Keratinocyte (primary cell): ENCODE measurements around the gene C2CD3. TPM values are rescaled to one million over a fixed set of nuclear protein-coding genes. Genes with fewer than 3 reads are reported as not detected.

Experiments
- DNase-seq: peaks from one replicate; pipeline ENCODE4 v3.0.0-alpha.2; 2011; ENCODE audit warnings: low read depth, missing footprints, low spot score
- FAIRE-seq: peaks from 2 replicates; lab custom pipeline; 2011; peaks lifted over from hg19 to GRCh38; lab: Jason Lieb, UNC
- H2AFZ ChIP-seq: 2 replicates; pipeline ENCODE4 v1.6.0; 2012; ENCODE audit warnings: low read length, control low read depth, inconsistent platforms; ENCODE audit not compliant: control insufficient read depth
- H3K27ac ChIP-seq: 2 replicates; pipeline ENCODE4 v1.5.1; 2011; ENCODE audit warnings: low read length; ENCODE audit not compliant: control insufficient read depth, insufficient read depth
- H3K27me3 ChIP-seq: 3 replicates; pipeline ENCODE4 v1.6.0; 2011; ENCODE audit warnings: low read length; ENCODE audit not compliant: control insufficient read depth, insufficient read depth; ENCODE audit errors: extremely low read depth
- H3K36me3 ChIP-seq, 2 experiments: 2 replicates in 1 of 2; 3 replicates in 1 of 2; pipeline ENCODE4 v1.5.1; 2011; ENCODE audit warnings: low read length in 2 of 2, mild to moderate bottlenecking in 1 of 2; ENCODE audit not compliant: control insufficient read depth in 2 of 2, insufficient read depth in 2 of 2; ENCODE audit errors: extremely low read depth in 1 of 2
- H3K4me1 ChIP-seq: 3 replicates; pipeline ENCODE4 v1.5.1; 2011; ENCODE audit warnings: low read length; ENCODE audit not compliant: control insufficient read depth, insufficient read depth; ENCODE audit errors: extremely low read depth
- H3K4me2 ChIP-seq: 3 replicates; pipeline ENCODE4 v1.6.0; 2011; ENCODE audit warnings: low read depth, low read length; ENCODE audit not compliant: control insufficient read depth, insufficient read depth; ENCODE audit errors: extremely low read depth
- H3K4me3 ChIP-seq, 3 experiments: fragments of 200-600 bp in 1 of 3; sonication (generic) in 1 of 3; 2 replicates in 2 of 3; 3 replicates in 1 of 3; pipeline ENCODE4 v1.5.1; 2011 to 2016; ENCODE audit warnings: low read length in 3 of 3, mild to moderate bottlenecking in 3 of 3, control low read depth in 2 of 3, inconsistent platforms in 1 of 3, low read depth in 1 of 3, mixed read lengths in 1 of 3, mixed run types in 1 of 3, moderate library complexity in 1 of 3; ENCODE audit not compliant: control insufficient read depth in 2 of 3, insufficient read depth in 2 of 3; ENCODE audit errors: extremely low read depth in 1 of 3
- H3K79me2 ChIP-seq: 2 replicates; pipeline ENCODE4 v1.6.0; 2012; ENCODE audit warnings: low read length; ENCODE audit not compliant: control insufficient read depth, insufficient read depth
- H3K9ac ChIP-seq: 3 replicates; pipeline ENCODE4 v1.6.0; 2011; ENCODE audit warnings: low read length; ENCODE audit not compliant: control insufficient read depth, insufficient read depth; ENCODE audit errors: extremely low read depth
- H3K9me1 ChIP-seq: 3 replicates; pipeline ENCODE4 v1.6.0; 2011; ENCODE audit warnings: low read length; ENCODE audit not compliant: control insufficient read depth, insufficient read depth; ENCODE audit errors: extremely low read depth
- H3K9me3 ChIP-seq: 2 replicates; pipeline ENCODE4 v1.5.1; 2012; ENCODE audit warnings: low read depth, low read length; ENCODE audit not compliant: control insufficient read depth
- H4K20me1 ChIP-seq: 3 replicates; pipeline ENCODE4 v1.6.0; 2011; ENCODE audit warnings: low read length; ENCODE audit not compliant: control insufficient read depth, insufficient read depth; ENCODE audit errors: extremely low read depth
- EZH2 ChIP-seq: IDR thresholded peaks from one replicate; pipeline ENCODE4 v1.6.1; 2012; ENCODE audit warnings: inconsistent platforms, mild to moderate bottlenecking, low read length, moderate library complexity
- dilution Hi-C: fragments of 300-500 bp; cut with MboI; formaldehyde crosslinking; loops from one replicate; pipeline ENCODE4 v1.7.0; 2020; ENCODE audit warnings: low sequenced_read_pairs; ENCODE audit not compliant: extremely low pct_ligation_motif_present
- polyA plus RNA-seq, 5 experiments: library from polyadenylated mRNA; depleted of rRNA in 3 of 5; stranded (reverse) in 3 of 5; stranded (forward) in 1 of 5; unstranded in 1 of 5; fragments of >200 nt; gene quantifications; 1 replicate in 1 of 5; 2 replicates in 3 of 5; 3 replicates in 1 of 5; pipeline versions ENCODE4 v1.2.1 to v1.2.3, GENCODE V29; 2011 to 2012; ENCODE audit warnings: missing spikeins in 2 of 5, low read depth in 1 of 5, low replicate concordance in 1 of 5
- TF ChIP-seq, protein P1 (sequence below), 3 experiments: IDR thresholded peaks in 1 of 3; conservative IDR thresholded peaks in 1 of 3; optimal IDR thresholded peaks in 1 of 3; 2 replicates in 2 of 3; 3 replicates in 1 of 3; pipeline versions ENCODE3 to v1.5.1; 2011; ENCODE audit warnings: low read length in 3 of 3, mild to moderate bottlenecking in 3 of 3, moderate library complexity in 2 of 3, control low read depth in 1 of 3, inconsistent platforms in 1 of 3; ENCODE audit not compliant: insufficient read depth in 2 of 3; ENCODE audit errors: extremely low read depth in 1 of 3

Gene C2CD3
- polyA plus RNA-seq, 1 donor (not counting 4 experiments of a cell fraction or from before 2014, with no cell fraction given) = 9.8 TPM

DNA sequence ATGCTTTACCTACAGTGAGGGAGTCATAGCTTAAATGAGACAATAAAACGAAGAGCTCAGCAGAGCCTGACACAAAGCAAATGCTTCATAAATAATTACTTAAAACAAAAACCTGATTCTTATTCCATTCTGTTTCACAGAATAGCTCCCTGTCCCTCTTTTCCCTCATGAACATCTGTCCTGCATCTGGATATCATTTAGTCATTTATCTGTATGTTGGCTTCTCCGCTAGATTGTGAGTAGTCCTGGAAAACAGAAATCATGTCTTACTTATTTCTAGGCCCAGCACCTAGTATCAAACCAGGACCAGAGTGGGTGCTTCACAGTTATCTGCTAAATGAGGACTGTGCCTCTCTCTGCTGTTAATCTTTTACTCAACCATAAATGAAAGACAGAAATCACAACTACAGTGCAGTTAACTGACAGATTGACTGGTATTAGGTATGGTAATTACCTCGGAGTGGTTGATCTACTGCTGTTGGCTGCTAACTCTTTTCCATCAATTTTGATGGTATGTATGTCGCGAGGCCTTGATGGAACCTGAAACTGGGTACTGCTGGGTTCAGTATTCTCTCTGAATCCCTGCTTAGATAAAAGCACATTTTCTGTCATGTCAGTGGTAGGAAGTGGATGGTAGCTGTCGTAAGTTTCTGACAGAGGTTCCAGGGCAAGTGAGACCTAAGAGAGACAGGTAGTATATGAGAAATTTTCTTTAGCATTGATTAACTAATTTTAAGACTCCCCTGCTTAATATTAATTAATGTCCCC lies 31.5 kb downstream of the C2CD3 start:
- H3K9ac ChIP-seq = no peak overlapping the region
- H3K4me3 ChIP-seq = no peak overlapping the region
- H3K27me3 ChIP-seq = no peaks in the 10 kb centered on the region
- H3K9me1 ChIP-seq = no peaks in the 10 kb centered on the region
- no peaks in the 10 kb centered on the region for H3K9me3 ChIP-seq
- DNase-seq = no peak
- peak overlapping the region; percentile 80 for H3K4me2 ChIP-seq
- peaks cover 37% of the 10 kb centered on the region for H3K4me1 ChIP-seq
- FAIRE-seq = no peak
- no peaks in the 10 kb centered on the region for H3K36me3 ChIP-seq
- no peaks in the 10 kb centered on the region for H4K20me1 ChIP-seq
- H3K27ac ChIP-seq = peak overlapping the region; percentile 79
- H2AFZ ChIP-seq = no peak overlapping the region
- dilution Hi-C loops = no loop called here
- H3K79me2 ChIP-seq = no peaks in the 10 kb centered on the region
- TF ChIP-seq EZH2 = no peak
- TF ChIP-seq, protein P1, sequence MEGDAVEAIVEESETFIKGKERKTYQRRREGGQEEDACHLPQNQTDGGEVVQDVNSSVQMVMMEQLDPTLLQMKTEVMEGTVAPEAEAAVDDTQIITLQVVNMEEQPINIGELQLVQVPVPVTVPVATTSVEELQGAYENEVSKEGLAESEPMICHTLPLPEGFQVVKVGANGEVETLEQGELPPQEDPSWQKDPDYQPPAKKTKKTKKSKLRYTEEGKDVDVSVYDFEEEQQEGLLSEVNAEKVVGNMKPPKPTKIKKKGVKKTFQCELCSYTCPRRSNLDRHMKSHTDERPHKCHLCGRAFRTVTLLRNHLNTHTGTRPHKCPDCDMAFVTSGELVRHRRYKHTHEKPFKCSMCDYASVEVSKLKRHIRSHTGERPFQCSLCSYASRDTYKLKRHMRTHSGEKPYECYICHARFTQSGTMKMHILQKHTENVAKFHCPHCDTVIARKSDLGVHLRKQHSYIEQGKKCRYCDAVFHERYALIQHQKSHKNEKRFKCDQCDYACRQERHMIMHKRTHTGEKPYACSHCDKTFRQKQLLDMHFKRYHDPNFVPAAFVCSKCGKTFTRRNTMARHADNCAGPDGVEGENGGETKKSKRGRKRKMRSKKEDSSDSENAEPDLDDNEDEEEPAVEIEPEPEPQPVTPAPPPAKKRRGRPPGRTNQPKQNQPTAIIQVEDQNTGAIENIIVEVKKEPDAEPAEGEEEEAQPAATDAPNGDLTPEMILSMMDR (optimal IDR thresholded peaks at IDR 0.05 in 1 of 3, IDR thresholded peaks at IDR 0.05 in 1 of 3, conservative IDR thresholded peaks at IDR 0.05 in 1 of 3; ENCODE audit: extremely low read depth in 1 of 3, insufficient read depth in 2 of 3, low read length in 3 of 3) = no peak

DNA sequence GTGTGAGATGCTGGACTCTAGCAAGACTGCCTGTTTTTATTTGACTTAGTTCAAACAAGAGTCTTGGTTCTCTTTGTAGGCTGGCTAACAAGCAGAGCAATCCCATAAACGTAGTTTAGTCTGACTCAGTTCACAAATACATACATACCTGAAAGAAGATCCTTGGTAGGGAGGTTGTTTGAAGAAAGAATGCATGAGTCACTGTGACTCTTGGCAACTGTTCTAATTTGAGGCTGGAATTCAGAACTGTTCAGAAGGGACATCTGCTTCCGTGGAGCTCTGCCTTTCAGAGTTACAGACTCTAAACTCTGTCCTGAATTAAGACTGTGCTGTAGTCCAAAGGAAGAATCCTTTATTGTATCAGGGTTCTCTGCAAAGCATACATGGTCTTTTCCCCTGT lies 32.2 kb downstream of the C2CD3 start:
- Histone ChIP-seq H3K4me3 (peak overlapping the region in 1 of 3 experiments; percentile 44), H3K4me2 (peak overlapping the region; percentile 80), H3K9ac (peak overlapping the region; percentile 39), H3K4me1 (peaks cover 37% of the 10 kb centered on the region), H3K27ac (peak overlapping the region; percentile 79), H3K27me3 (no peaks in the 10 kb centered on the region), H3K79me2 (no peaks in the 10 kb centered on the region), H3K9me1 (no peaks in the 10 kb centered on the region), H4K20me1 (no peaks in the 10 kb centered on the region), H3K9me3 (no peaks in the 10 kb centered on the region), H2AFZ (no peak overlapping the region), H3K36me3 (peaks cover 0 to 3% of the 10 kb centered on the region in 2 experiments)
- peak; percentile 81 for DNase-seq
- peak; percentile 91 for FAIRE-seq
- dilution Hi-C loops = no loop called here
- no peak for TF ChIP-seq EZH2
- TF ChIP-seq, protein P1 (optimal IDR thresholded peaks at IDR 0.05 in 1 of 3, IDR thresholded peaks at IDR 0.05 in 1 of 3, conservative IDR thresholded peaks at IDR 0.05 in 1 of 3; ENCODE audit: extremely low read depth in 1 of 3, insufficient read depth in 2 of 3, low read length in 3 of 3) = no peak
